Measurements from ENCODE around the gene VMO1. TPM values are rescaled to one million over a fixed set of nuclear protein-coding genes. Genes with fewer than 3 reads are reported as not detected.

Gene VMO1
- total RNA-seq, 1 experiment from 2014 or later, result 1.2 TPM

Other genes with a start within 250 kb of the VMO1 start
- gene MYBBP1A, start 231.0 kb downstream of the VMO1 start, total RNA-seq (2021), result 108 to 163 TPM (median 118 TPM) in 3 replicates
- 0.07 to 0.37 TPM (median 0.18 TPM) in 3 replicates for gene GGT6, start 225.8 kb downstream of the VMO1 start, total RNA-seq (2021)
- 2.7 to 3.8 TPM (median 3.8 TPM) in 3 replicates for gene SMTNL2, start 201.8 kb downstream of the VMO1 start, total RNA-seq (2021)
- 0.32 to 0.82 TPM (median 0.50 TPM) in 3 replicates for gene ALOX15, start 144.7 kb downstream of the VMO1 start, total RNA-seq (2021)
- gene PELP1, start 82.2 kb downstream of the VMO1 start, total RNA-seq (2021), result 177 to 218 TPM (median 178 TPM) in 3 replicates
- 79.7 to 87.8 TPM (median 81.0 TPM) in 3 replicates for gene ARRB2, start 75.7 kb downstream of the VMO1 start, total RNA-seq (2021)
- 18.6 to 21.3 TPM (median 21.2 TPM) in 3 replicates for gene MED11, start 54.9 kb downstream of the VMO1 start, total RNA-seq (2021)
- 0.39 to 0.71 TPM (median 0.63 TPM) in 3 replicates for gene ZMYND15, start 46.5 kb downstream of the VMO1 start, total RNA-seq (2021)
- gene CXCL16, start 46.4 kb downstream of the VMO1 start, total RNA-seq (2021), result 3.2 to 3.8 TPM (median 3.5 TPM) in 3 replicates
- gene TM4SF5, start 14.5 kb downstream of the VMO1 start, total RNA-seq (2021), result not detected in 3 replicates
- gene GLTPD2, start 2.6 kb upstream of the VMO1 start, total RNA-seq (2021), result 0.41 to 0.44 TPM in 2 of 3 replicates, not detected in the other
- 294 to 305 TPM (median 296 TPM) in 3 replicates for gene PSMB6, start 9.8 kb upstream of the VMO1 start, total RNA-seq (2021)
- gene PLD2, start 20.8 kb upstream of the VMO1 start, total RNA-seq (2021), result 51.3 to 64.9 TPM (median 52.1 TPM) in 3 replicates
- 92.1 to 105 TPM (median 96.2 TPM) in 3 replicates for gene MINK1, start 47.0 kb upstream of the VMO1 start, total RNA-seq (2021)
- 8.2 to 8.7 TPM (median 8.7 TPM) in 3 replicates for gene C17orf107, start 113.2 kb upstream of the VMO1 start, total RNA-seq (2021)
- gene CHRNE, start 116.7 kb upstream of the VMO1 start, total RNA-seq (2021), result 0.64 to 0.78 TPM (median 0.70 TPM) in 3 replicates
- not detected in 3 replicates for gene GP1BA, start 145.9 kb upstream of the VMO1 start, total RNA-seq (2021)
- gene SLC25A11, start 153.7 kb upstream of the VMO1 start, total RNA-seq (2021), result 73.7 to 83.3 TPM (median 76.8 TPM) in 3 replicates
- 121 to 143 TPM (median 122 TPM) in 3 replicates for gene RNF167, start 153.9 kb upstream of the VMO1 start, total RNA-seq (2021)
- 1,289 to 1,315 TPM (median 1,307 TPM) in 3 replicates for gene PFN1, start 162.2 kb upstream of the VMO1 start, total RNA-seq (2021)
- 30.9 to 40.3 TPM (median 37.7 TPM) in 3 replicates for gene ENO3, start 164.8 kb upstream of the VMO1 start, total RNA-seq (2021)
- gene SPAG7, start 181.5 kb upstream of the VMO1 start, total RNA-seq (2021), result 97.3 to 103 TPM (median 101 TPM) in 3 replicates
- 9.2 to 14.2 TPM (median 12.3 TPM) in 3 replicates for gene CAMTA2, start 201.3 kb upstream of the VMO1 start, total RNA-seq (2021)
- gene INCA1, start 211.2 kb upstream of the VMO1 start, total RNA-seq (2021), result 0.61 to 1.1 TPM (median 1.1 TPM) in 3 replicates
- gene KIF1C, start 211.6 kb upstream of the VMO1 start, total RNA-seq (2021), result 112 to 130 TPM (median 115 TPM) in 3 replicates
- 0.78 to 1.1 TPM (median 0.99 TPM) in 3 replicates for gene SLC52A1, start 249.1 kb upstream of the VMO1 start, total RNA-seq (2021)